Cardiac muscle cell (in vitro differentiated cells and primary cell): ENCODE data around the gene ZDHHC17. TPM values are rescaled to one million over a fixed set of nuclear protein-coding genes. Genes with fewer than 3 reads are reported as not detected.
A peak's percentile ranks its signal among the peaks of the same experiment; 100 is the strongest.

ENCODE experiments used
- DNase-seq, 2 donors: peaks; one replicate each; pipeline versions ENCODE4 v3.0.0 to v3.0.0-alpha.2; 2010 to 2017; ENCODE audit warnings: low read depth in 1 of 2, low spot score in 1 of 2
- H3K27ac ChIP-seq: fragments of 200-600 bp; sonication (generic); 2 replicates; pipeline ENCODE4 v1.5.1; 2016
- H3K27me3 ChIP-seq: fragments of 200-600 bp; sonication (generic); 2 replicates; pipeline ENCODE4 v1.6.0; 2016; ENCODE audit warnings: control low read depth
- H3K36me3 ChIP-seq: fragments of 200-600 bp; sonication (generic); 2 replicates; pipeline ENCODE4 v1.5.1; 2016; ENCODE audit warnings: control low read depth
- H3K4me1 ChIP-seq: fragments of 200-600 bp; sonication (generic); 2 replicates; pipeline ENCODE4 v1.8.1; 2017; ENCODE audit warnings: low read depth, mild to moderate bottlenecking, mixed run types
- H3K4me3 ChIP-seq: fragments of 200-600 bp; sonication (generic); 2 replicates; pipeline ENCODE4 v1.5.1; 2016; ENCODE audit warnings: mild to moderate bottlenecking
- H3K9me3 ChIP-seq: fragments of 200-600 bp; sonication (generic); 2 replicates; pipeline ENCODE4 v1.5.1; 2017; ENCODE audit warnings: low read depth, mild to moderate bottlenecking, control low read depth
- polyA plus RNA-seq: library from polyadenylated mRNA; unstranded; fragments of >200 nt; fragmentation: Nextera tagmentation; extraction: Ambion mirVana; gene quantifications from 2 replicates; pipeline ENCODE4 v1.2.1, GENCODE V29; 2016
- total RNA-seq: library from RNA; depleted of rRNA; stranded (reverse); fragments of >200 nt; gene quantifications from 2 replicates; pipeline ENCODE4 v1.2.3, GENCODE V29; 2016
- TF ChIP-seq, protein P1 (sequence below): IDR thresholded peaks from 2 replicates; pipeline ENCODE4 v1.5.1; 2012; ENCODE audit warnings: low read depth, mild to moderate bottlenecking, low read length

The ZDHHC17 gene
- total and polyA plus RNA-seq, 2 experiments from 2014 or later, result 21.1 to 29.5 TPM

DNA sequence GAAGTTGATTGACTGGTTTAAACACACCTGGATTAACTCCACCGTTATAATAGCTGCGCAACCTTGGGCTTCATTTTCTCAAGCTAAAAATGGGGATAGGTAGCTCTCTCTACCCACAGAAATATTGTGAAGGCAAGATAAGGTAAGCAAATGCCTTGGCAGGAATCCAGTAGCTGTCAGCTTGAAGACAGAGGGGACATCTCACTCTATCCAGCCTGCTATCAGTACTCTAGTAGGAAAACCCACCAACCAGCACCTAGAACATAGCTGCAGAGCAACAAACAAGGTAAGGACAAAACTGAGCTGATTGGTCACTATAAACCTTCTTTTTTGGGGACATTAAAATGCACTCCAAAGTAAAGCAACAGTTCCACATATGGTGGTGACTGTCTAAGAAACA lies 107.2 kb downstream of the ZDHHC17 start:
- DNase-seq, result no peak
- TF ChIP-seq, protein P1, sequence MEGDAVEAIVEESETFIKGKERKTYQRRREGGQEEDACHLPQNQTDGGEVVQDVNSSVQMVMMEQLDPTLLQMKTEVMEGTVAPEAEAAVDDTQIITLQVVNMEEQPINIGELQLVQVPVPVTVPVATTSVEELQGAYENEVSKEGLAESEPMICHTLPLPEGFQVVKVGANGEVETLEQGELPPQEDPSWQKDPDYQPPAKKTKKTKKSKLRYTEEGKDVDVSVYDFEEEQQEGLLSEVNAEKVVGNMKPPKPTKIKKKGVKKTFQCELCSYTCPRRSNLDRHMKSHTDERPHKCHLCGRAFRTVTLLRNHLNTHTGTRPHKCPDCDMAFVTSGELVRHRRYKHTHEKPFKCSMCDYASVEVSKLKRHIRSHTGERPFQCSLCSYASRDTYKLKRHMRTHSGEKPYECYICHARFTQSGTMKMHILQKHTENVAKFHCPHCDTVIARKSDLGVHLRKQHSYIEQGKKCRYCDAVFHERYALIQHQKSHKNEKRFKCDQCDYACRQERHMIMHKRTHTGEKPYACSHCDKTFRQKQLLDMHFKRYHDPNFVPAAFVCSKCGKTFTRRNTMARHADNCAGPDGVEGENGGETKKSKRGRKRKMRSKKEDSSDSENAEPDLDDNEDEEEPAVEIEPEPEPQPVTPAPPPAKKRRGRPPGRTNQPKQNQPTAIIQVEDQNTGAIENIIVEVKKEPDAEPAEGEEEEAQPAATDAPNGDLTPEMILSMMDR, result no peak
- peak overlapping the region; percentile 12 for H3K27ac ChIP-seq
- no peaks in the 10 kb centered on the region for H3K36me3 ChIP-seq
- peaks cover 18% of the 10 kb centered on the region for H3K4me1 ChIP-seq
- no peaks in the 10 kb centered on the region for H3K27me3 ChIP-seq
- no peak overlapping the region for H3K4me3 ChIP-seq
- no peaks in the 10 kb centered on the region for H3K9me3 ChIP-seq

DNA sequence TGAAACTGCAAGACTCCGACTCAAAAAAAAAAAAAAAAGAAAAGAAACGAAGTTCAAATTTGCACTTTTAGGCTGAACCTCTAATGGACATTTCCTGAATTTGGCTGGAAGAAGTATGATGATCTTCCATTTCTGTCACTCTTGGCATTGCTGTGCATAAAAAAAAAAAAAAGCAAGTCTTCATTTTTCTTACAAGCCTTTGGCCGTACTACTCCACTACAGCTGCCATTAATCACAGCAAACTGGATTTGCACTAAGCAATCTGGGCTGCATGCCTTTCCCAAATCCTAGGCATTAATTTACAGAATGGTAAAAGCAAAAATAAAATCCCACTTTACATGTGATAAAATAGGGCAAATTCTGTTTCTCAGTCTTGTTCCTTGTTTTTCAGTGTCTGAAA lies 107.8 kb downstream of the ZDHHC17 start:
- H3K36me3 ChIP-seq, result no peaks in the 10 kb centered on the region
- no peaks in the 10 kb centered on the region for H3K27me3 ChIP-seq
- H3K4me1 ChIP-seq, result peaks cover 14% of the 10 kb centered on the region
- no peak for DNase-seq
- TF ChIP-seq, protein P1, result no peak
- no peak overlapping the region for H3K4me3 ChIP-seq
- no peak overlapping the region for H3K27ac ChIP-seq
- no peaks in the 10 kb centered on the region for H3K9me3 ChIP-seq

DNA sequence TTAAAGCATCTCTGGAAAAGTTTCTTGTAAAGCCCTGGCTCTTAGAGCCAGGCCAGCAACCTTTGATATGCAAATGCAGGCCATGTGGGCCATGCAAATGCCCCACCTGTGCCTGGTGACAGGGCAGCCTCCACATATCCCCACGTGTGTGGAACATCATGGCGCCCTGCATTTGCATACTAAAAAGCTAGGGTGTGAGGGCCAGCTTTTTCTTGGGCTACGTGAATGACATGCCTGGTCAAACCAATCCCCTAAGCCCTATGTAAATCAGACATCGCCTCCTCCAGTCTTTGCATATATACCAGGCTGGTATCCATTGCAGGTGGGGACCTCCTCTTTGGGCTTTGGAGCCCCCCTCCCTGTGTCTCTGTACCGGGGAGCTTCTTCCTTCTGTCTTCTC lies 108.5 kb downstream of the ZDHHC17 start:
- Histone ChIP-seq H3K4me3 (no peak overlapping the region), H3K27ac (no peak overlapping the region), H3K9me3 (no peaks in the 10 kb centered on the region), H3K4me1 (peaks cover 13% of the 10 kb centered on the region), H3K27me3 (no peaks in the 10 kb centered on the region), H3K36me3 (no peaks in the 10 kb centered on the region)
- no peak for DNase-seq
- TF ChIP-seq, protein P1, result no peak

DNA sequence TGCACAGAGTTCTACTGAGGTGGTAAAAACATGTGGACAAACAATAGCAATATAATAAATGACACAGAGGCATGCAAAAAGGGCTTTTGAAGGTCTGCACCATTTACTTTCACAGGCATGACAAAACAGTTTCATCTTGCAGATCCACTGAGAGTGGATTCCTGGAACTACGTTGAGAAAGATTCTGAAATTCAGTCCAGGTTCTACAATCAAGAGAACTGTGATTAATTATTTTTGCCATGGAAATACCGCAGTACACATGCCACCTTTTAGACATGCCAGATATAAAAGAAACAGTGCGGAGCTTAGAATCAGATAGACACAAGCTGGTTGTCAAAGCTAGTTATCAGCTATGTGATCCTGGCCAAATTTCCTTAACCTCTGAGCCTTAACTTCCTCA lies 110.1 kb downstream of the ZDHHC17 start:
- no peak overlapping the region for H3K4me3 ChIP-seq
- no peaks in the 10 kb centered on the region for H3K36me3 ChIP-seq
- H3K9me3 ChIP-seq, result no peaks in the 10 kb centered on the region
- H3K27ac ChIP-seq, result peak overlapping the region; percentile 18
- TF ChIP-seq, protein P1, result no peak
- H3K4me1 ChIP-seq, result peaks cover 13% of the 10 kb centered on the region
- H3K27me3 ChIP-seq, result no peaks in the 10 kb centered on the region
- no peak for DNase-seq

DNA sequence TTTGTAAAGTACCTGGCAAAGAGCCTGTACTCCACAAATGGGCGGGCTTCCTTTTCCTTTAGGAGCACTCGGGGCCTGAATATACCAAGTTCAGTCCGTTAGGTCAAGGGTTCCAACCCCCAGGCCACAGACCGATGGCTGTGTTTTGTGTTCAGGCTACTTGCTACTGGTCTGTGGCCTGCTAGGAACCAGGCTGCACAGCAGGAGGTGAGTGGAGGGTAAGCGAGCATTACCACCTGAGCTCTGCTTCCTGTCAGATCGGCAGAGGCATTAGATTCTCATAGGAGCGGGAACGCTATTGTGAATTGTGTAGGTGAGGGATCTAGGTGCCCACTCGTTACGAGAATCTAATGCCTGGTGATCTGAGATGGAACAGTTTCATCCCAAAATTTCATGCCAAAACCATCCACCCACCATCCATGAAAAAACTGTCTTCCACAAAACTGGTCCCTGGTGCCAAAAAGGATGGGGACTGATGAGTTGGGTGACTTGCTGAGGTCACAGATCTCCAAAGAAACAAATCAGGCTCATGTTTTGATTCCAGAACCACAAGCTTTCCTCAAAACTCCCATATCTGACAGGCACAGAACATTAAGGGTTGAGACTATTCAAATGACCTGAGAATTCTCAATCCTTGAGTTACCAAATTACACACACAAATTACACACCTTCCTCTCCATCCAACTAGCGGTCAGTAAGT lies 110.7 kb downstream of the ZDHHC17 start:
- H3K9me3 ChIP-seq, result no peaks in the 10 kb centered on the region
- no peak for DNase-seq
- peaks cover 17% of the 10 kb centered on the region for H3K4me1 ChIP-seq
- H3K27ac ChIP-seq, result no peak overlapping the region
- H3K4me3 ChIP-seq, result no peak overlapping the region
- TF ChIP-seq, protein P1, result no peak
- no peaks in the 10 kb centered on the region for H3K27me3 ChIP-seq
- H3K36me3 ChIP-seq, result no peaks in the 10 kb centered on the region
